Effector memory CD4-positive, alpha-beta T cell (primary cell): ENCODE measurements around the gene AP2A2.

Experiments
- DNase-seq, 3 donors: peaks; one replicate each; pipeline ENCODE4 v3.0.0-alpha.2; 2020
- H3K27ac ChIP-seq: 2 replicates; pipeline ENCODE4 v1.7.0; 2013; ENCODE audit warnings: mild to moderate bottlenecking, low read length, moderate library complexity; ENCODE audit not compliant: insufficient read depth, poor library complexity, severe bottlenecking
- H3K27me3 ChIP-seq: replicated peaks from 2 replicates; pipeline ENCODE4 v1.7.0; 2013; ENCODE audit warnings: mild to moderate bottlenecking, low read length; ENCODE audit not compliant: insufficient read depth, control insufficient read depth, poor library complexity, severe bottlenecking
- H3K36me3 ChIP-seq: 2 replicates; pipeline ENCODE4 v1.7.0; 2013; ENCODE audit warnings: mild to moderate bottlenecking, low read length, moderate library complexity; ENCODE audit not compliant: control insufficient read depth, insufficient read depth
- H3K4me1 ChIP-seq: 2 replicates; pipeline ENCODE4 v1.7.0; 2013; ENCODE audit warnings: low read length, mild to moderate bottlenecking; ENCODE audit not compliant: control insufficient read depth, insufficient read depth, poor library complexity, severe bottlenecking
- H3K4me3 ChIP-seq: 2 replicates; pipeline ENCODE4 v1.7.0; 2013; ENCODE audit warnings: low read length, low read depth, mild to moderate bottlenecking; ENCODE audit not compliant: insufficient read depth, poor library complexity, severe bottlenecking
- H3K9me3 ChIP-seq: 2 replicates; pipeline ENCODE4 v1.7.0; 2013; ENCODE audit warnings: mild to moderate bottlenecking, low read length, moderate library complexity; ENCODE audit not compliant: control insufficient read depth

Gene AP2A2

GRCh38 chr11:932435-932834, 6.8 kb downstream of the AP2A2 start:
- no peak for DNase-seq
- H3K9me3 ChIP-seq = no peaks in the 10 kb centered on the region
- H3K36me3 ChIP-seq = no peaks in the 10 kb centered on the region
- H3K4me1 ChIP-seq = peaks cover 27% of the 10 kb centered on the region
- no peak overlapping the region for H3K27ac ChIP-seq
- no peaks in the 10 kb centered on the region for H3K27me3 ChIP-seq
- no peak overlapping the region for H3K4me3 ChIP-seq

- Histone ChIP-seq H3K36me3 (no peaks in the 10 kb centered on the region), H3K4me3 (no peak overlapping the region), H3K9me3 (no peaks in the 10 kb centered on the region), H3K27ac (no peak overlapping the region), H3K4me1 (peaks cover 19% of the 10 kb centered on the region), H3K27me3 (no peaks in the 10 kb centered on the region)
- no peak for DNase-seq
These were observed 7.6 kb downstream of the AP2A2 start for GRCh38 chr11:933142-933851.

GRCh38 chr11:933936-934335, 8.3 kb downstream of the AP2A2 start:
- Histone ChIP-seq H3K4me1 (peaks cover 12% of the 10 kb centered on the region), H3K27ac (no peak overlapping the region), H3K27me3 (no peaks in the 10 kb centered on the region), H3K36me3 (no peaks in the 10 kb centered on the region), H3K9me3 (no peaks in the 10 kb centered on the region), H3K4me3 (no peak overlapping the region)
- DNase-seq = no peak

GRCh38 chr11:934527-934926, 8.9 kb downstream of the AP2A2 start:
- no peak for DNase-seq
- Histone ChIP-seq H3K27ac (no peak overlapping the region), H3K4me3 (no peak overlapping the region), H3K4me1 (peaks cover 7% of the 10 kb centered on the region), H3K27me3 (no peaks in the 10 kb centered on the region), H3K36me3 (no peaks in the 10 kb centered on the region), H3K9me3 (no peaks in the 10 kb centered on the region)

GRCh38 chr11:936199-936598, 10.5 kb downstream of the AP2A2 start:
- no peak for DNase-seq
- H3K9me3 ChIP-seq = no peaks in the 10 kb centered on the region
- H3K27ac ChIP-seq = no peak overlapping the region
- H3K27me3 ChIP-seq = no peaks in the 10 kb centered on the region
- no peak overlapping the region for H3K4me3 ChIP-seq
- H3K4me1 ChIP-seq = peaks cover 13% of the 10 kb centered on the region
- no peaks in the 10 kb centered on the region for H3K36me3 ChIP-seq

GRCh38 chr11:937841-938261, 12.2 kb downstream of the AP2A2 start:
- Histone ChIP-seq H3K4me1 (peaks cover 11% of the 10 kb centered on the region), H3K27ac (no peak overlapping the region), H3K9me3 (no peaks in the 10 kb centered on the region), H3K36me3 (no peaks in the 10 kb centered on the region), H3K27me3 (no peaks in the 10 kb centered on the region), H3K4me3 (no peak overlapping the region)
- DNase-seq = no peak

- no peak for DNase-seq
- Histone ChIP-seq H3K36me3 (no peaks in the 10 kb centered on the region), H3K4me3 (no peak overlapping the region), H3K4me1 (peaks cover 11% of the 10 kb centered on the region), H3K27me3 (no peaks in the 10 kb centered on the region), H3K27ac (no peak overlapping the region), H3K9me3 (no peaks in the 10 kb centered on the region)
These were observed 14.9 kb downstream of the AP2A2 start for GRCh38 chr11:940496-941135.

- peaks cover 6% of the 10 kb centered on the region for H3K4me1 ChIP-seq
- H3K27me3 ChIP-seq = no peaks in the 10 kb centered on the region
- H3K27ac ChIP-seq = no peak overlapping the region
- no peak for DNase-seq
- peaks cover 6% of the 10 kb centered on the region for H3K36me3 ChIP-seq
- no peak overlapping the region for H3K4me3 ChIP-seq
- no peaks in the 10 kb centered on the region for H3K9me3 ChIP-seq
These were observed 17.2 kb downstream of the AP2A2 start for GRCh38 chr11:942823-943222.

GRCh38 chr11:944711-945470, 19.2 kb downstream of the AP2A2 start:
- DNase-seq = no peak

GRCh38 chr11:945986-946385, 20.3 kb downstream of the AP2A2 start:
- Histone ChIP-seq H3K4me3 (no peak overlapping the region), H3K27me3 (no peaks in the 10 kb centered on the region), H3K36me3 (peaks cover 11% of the 10 kb centered on the region), H3K9me3 (no peaks in the 10 kb centered on the region), H3K27ac (no peak overlapping the region), H3K4me1 (peaks cover under 1% of the 10 kb centered on the region)
- DNase-seq = no peak

More at GRCh38 chr11:944711-945470, 19.2 kb downstream of the AP2A2 start:
- Histone ChIP-seq H3K27me3 (no peaks in the 10 kb centered on the region), H3K27ac (no peak overlapping the region), H3K9me3 (no peaks in the 10 kb centered on the region), H3K4me3 (no peak overlapping the region), H3K4me1 (peaks cover 6% of the 10 kb centered on the region), H3K36me3 (peaks cover 9% of the 10 kb centered on the region)
